GM18867 (cell line): ENCODE results near the gene PSMG3.

Experiments
- ATAC-seq: cut with Tn5 transposase; IDR thresholded peaks from one replicate; pipeline ENCODE4 v1.9.1; 2021; ENCODE audit warnings: mild to moderate bottlenecking, moderate library complexity; ENCODE audit not compliant: unreplicated experiment

PSMG3 gene

GRCh38 chr7:1559626-1560590 lies 9.9 kb downstream of the PSMG3 start:
- no peak for ATAC-seq

GRCh38 chr7:1558841-1559625 lies 10.8 kb downstream of the PSMG3 start:
- no peak for ATAC-seq

GRCh38 chr7:1558181-1558811 lies 11.5 kb downstream of the PSMG3 start:
- ATAC-seq: no peak

- ATAC-seq: no peak
These were observed 12.1 kb downstream of the PSMG3 start for GRCh38 chr7:1557771-1558170.

GRCh38 chr7:1557006-1557405 lies 12.8 kb downstream of the PSMG3 start:
- ATAC-seq: no peak

- ATAC-seq: no peak
These were observed 13.9 kb downstream of the PSMG3 start, which contains the start of gene TMEM184A for GRCh38 chr7:1555813-1556543. Gene TMEM184A (minus strand): TSS chr7:1556205. CDS start chr7:1555484, 721 bp downstream.

GRCh38 chr7:1555046-1555812 lies 14.6 kb downstream of the PSMG3 start:
- ATAC-seq: no peak

DNA sequence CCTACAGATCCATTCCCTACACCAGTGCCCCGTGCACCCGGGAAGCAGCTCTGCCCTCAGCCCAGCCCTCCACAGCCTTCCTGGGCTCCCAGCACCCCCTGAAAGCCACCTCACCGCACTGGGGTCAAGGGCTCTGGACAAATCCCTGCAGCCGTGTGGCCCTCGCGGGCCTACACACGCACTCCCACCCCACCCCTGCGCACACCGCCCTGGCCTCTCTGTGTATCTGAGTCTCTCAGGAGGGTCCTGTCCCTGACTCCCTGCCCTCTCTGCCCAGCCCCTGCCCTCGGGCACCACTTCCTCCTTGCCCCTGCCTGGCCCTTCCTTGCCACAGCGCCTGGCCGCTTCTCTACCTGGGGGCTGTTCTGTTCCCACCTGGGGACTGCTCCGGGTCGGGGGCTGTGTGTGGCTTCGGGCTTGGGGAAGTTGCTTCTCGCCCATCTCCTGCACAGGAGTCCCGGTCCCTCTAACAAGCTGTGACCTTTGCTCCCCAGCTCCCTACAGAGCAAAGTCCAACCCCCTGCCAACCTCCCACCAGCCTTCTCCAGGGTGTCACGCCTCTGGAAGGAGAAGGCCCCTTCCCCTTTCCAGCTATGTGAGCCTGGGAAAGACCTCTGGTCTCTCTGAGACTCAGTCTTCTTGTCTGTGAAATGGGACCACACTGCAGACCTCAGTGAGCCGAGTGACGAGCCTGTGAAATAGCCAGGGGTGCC lies 15.3 kb downstream of the PSMG3 start:
- no peak for ATAC-seq

GRCh38 chr7:1553512-1554210 lies 16.2 kb downstream of the PSMG3 start:
- ATAC-seq: no peak

- ATAC-seq: no peak
These were observed 17.6 kb downstream of the PSMG3 start for GRCh38 chr7:1552200-1552599.

DNA sequence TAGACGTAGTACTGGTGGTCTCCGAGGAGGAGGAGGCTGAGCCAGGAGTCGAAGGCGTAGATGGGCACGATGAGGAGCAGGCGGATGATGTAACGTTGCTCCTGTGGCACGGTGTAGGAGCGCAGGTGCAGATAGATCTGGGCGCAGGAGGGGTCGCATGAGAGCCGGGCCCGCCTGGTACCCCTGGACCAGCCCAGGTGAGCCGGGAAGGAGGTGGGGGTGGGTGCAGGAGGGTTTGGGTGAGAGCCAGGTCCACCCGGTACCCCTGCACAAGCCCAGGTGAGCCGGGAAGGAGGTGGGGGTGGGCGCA lies 19.0 kb downstream of the PSMG3 start:
- ATAC-seq: no peak

- ATAC-seq: no peak
These were observed 19.6 kb downstream of the PSMG3 start for GRCh38 chr7:1550005-1550845.

DNA sequence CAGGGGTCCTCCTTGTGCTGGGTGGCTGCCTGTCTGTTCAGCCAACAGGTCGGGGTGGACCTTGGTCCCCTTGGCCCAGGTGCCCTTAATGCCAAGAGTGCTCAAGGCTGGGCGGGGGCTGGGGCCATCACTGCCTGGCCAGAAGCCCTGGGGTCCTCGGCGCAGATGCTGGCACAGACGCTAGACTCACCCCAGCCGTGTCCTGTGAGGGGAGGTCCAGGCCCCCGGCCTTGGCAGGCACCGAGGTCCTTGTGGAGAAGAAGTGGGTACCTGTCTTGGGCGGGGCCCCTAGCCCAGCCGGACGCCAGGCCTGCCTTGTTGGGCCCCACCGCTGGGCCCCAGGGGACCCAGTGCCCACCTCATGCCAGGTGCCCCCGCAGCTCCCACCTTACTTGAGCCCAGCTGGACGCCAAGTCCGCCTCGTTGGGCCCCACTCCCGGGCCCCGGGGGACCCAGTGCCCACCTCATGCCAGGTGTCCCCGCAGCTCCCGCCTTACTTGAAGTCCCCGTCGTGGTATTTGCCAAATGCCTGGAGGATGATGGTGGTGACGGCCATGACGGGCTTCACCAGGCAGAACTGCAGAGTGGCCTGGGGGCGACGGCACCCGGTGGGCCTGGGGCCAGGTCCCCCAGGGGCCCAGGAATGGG lies 20.4 kb downstream of the PSMG3 start:
- no peak for ATAC-seq

GRCh38 chr7:1548944-1549343 lies 20.9 kb downstream of the PSMG3 start:
- no peak for ATAC-seq

- no peak for ATAC-seq
These were observed 21.4 kb downstream of the PSMG3 start for GRCh38 chr7:1548438-1548831.

GRCh38 chr7:1547777-1548437 lies 21.9 kb downstream of the PSMG3 start:
- ATAC-seq: no peak
